Activated naive CD4-positive, alpha-beta T cell treated with anti-CD3 and anti-CD28 coated beads, Interleukin-2, amount 50 U/mL, for 16 hours (primary cell): ENCODE results near the gene FAM171A1.

Source experiments
- DNase-seq: peaks from one replicate; pipeline ENCODE4 v3.0.0-alpha.2; 2020

The FAM171A1 gene

GRCh38 chr10:15373199-15373598 lies 2.1 kb upstream of the FAM171A1 start:
- DNase-seq, result no peak

DNA sequence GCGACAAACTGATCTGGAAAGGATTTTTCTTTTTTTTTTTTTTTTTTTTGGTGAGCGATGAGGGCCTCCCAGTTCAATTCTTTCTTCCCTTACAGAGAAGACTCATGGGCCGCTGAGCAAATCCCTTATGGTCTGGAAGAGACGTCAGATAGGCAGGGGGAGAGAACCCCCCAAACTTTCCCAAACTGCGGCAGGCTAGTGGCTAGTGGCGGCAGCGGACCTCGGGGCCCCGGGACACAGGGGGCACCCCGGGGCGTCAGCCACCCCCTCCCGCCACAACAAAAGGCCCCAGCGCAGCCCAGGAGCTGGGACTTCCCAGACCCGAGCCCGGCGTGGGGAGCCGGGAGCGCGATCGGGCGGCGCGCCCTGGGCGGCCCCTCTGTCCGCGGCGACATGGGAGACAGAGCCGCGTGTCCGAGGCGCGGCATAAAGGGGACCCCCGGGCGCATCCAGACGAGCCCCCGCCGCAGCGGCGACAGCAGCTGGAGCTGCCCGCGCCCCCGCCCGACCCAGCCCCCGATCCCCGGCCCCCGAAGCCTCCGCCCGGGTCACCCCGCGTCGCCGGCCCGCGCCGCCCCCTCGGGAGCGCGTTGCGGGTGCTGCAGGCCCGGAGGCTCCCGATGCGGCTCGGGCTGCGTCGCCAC lies 755 bp downstream of the FAM171A1 start:
- DNase-seq, result peak; percentile 20

DNA sequence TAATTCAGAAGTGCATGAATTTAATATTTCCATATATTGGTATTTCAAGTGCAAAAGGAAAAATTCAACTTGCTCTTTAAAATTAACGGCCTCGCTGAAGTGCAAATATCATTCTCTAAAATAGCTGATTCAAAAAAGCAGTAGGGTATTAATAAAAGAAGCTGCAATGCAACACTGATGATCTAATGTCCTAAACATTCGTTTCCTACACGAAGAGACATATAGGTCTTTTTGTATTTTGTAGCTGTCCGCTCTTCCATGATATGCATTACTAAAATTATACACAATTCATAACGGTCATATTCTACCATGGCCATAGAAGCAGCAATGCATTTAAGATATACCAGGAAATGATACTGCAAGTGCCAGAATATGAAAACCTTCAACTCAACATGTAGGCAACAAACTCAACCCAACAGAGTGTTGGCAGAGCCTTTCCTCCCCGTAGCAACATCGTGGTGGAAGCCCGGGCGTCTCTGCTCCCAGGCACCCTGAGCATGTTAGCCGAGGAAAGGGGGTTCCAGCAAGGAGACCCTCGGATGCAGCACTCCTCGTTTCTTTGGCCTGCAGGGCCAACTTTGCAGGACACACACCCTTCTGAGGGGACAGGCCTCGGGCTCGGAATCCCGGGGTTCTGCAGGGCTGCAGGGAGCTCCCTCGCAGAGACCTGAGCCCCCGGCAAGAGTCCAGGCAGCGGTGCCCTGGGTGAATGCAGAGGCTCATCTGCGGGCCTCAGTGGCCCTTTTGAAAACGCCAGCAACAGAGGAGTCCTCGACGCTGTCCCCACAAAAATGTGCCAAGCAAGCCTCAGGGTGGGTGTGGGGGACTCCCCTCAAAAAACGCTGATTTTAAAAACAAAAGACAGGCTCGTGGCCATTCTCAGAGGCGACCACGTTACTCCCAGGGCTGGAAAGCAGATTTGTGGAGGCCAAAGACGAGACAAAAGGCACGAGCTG lies 1.6 kb downstream of the FAM171A1 start:
- no peak for DNase-seq

DNA sequence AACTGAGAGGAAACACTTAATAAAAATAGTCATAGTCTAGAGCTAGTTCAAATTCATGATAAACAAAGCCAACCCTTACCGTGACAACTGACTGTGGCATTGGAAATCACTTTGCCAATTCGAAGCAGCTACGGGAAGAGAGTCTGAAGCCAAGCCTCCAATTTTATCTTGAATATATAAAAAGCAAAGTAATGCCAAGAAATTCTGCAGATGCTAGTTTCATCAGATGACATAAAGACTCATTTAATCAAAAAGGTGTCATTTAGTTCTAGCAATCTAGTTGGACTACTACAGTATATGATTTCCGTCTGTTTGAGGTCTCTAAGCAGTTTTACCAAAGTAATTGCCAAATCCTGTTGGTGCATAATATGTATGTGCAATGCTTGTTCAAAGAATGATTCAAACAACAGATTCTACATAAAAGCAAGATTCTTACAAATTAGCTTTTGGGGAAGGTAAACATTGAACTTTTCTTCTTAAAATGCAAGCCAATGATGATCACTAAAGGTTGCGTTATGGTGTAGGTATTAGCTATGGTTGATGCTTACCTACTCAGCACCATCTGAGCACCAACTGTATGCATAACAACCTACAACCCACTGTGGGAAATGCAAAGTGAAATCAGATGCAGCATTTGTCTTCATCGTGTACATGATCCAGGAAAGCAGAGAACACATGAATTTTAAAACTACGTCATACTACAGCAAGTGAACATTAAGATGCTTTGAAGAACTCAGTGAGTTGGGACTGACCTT lies 2.8 kb downstream of the FAM171A1 start:
- DNase-seq, result no peak

- no peak for DNase-seq
These were observed 3.6 kb downstream of the FAM171A1 start for GRCh38 chr10:15367296-15368085.

DNA sequence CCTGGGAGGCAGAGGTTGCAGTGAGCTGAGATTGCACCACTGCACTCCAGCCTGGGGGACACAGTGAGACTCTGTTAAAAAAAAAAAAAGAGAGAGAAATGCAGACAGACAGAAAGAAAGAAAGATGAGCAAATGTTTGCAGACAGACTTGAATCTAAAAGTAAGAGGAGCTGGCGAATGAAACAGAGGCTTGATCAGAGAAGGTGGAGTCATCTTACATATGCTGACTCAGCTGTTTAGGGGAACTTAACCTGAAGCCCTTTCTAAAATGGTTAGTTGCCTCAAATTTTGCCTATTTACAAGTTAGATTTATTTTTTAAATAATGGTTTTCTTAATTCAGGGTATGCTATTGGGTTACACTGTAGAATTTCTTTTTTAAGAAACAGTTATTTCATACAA lies 5.4 kb downstream of the FAM171A1 start:
- DNase-seq, result no peak

DNA sequence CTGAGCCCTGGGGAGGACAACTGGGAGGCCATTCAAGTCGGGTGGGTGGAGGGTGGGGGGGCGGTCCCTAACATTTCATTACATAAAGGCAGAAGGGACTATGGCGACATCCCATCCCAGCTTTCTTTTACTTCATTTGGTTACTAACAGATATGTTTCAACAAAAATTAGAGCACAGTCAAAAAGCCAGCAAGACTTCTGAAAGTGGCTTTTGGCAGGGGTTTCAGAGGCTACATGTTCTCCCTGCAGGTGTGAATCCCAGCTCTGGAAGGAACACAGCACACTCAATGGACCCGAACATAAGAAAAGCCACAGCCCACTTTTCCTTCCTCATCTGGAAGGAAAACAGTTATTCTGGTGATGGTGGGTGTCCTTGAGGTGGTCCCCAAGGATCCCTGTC lies 7.1 kb downstream of the FAM171A1 start:
- DNase-seq, result no peak

- DNase-seq, result no peak
These were observed 8.1 kb downstream of the FAM171A1 start for GRCh38 chr10:15363031-15363430.

DNA sequence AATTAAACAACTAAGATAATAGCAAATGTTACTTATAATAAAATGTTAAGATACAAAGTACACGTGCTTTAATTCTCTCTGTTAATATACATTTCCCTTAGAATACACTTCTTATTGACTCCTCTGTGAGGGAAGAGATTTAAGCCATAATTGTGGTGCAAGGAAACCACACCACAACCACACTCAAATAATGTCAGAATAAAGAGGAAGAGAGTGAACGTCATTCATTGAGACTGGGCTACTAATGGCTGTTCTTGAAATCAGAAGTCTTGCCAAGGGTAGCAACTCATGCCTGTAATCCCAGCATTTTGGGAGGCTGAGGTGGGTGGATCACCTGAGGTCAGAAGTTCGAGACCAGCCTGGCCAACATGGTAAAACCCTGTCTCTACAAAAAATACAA lies 10.0 kb downstream of the FAM171A1 start:
- DNase-seq, result no peak

GRCh38 chr10:15360566-15360965 lies 10.5 kb downstream of the FAM171A1 start:
- DNase-seq, result no peak

DNA sequence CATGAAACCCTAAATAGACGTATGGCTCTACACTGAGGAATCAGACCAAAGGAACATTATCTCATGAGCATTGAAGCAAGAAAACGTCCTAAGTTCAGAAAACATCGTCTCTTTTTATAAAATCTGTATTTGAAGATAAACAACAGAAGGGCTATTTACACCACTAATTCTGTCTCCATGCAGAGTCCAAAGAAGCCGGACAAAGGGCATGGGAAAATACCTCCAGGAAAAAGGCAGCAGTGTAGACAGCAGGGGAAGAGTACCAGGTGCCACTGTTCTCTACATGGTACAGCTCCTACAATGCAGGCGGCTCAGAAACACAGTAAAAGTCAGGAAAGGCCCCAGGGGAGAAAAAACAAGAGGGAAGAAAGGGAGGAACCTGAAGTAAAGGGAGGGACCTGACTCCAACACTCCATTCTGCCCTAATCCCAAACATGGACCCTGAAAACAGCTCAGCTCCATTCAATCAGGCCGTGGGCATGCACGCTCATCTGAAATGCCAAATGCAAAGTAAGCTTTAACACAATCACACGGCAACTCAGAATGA lies 17.5 kb downstream of the FAM171A1 start:
- DNase-seq, result no peak

- DNase-seq, result no peak
These were observed 18.3 kb downstream of the FAM171A1 start for GRCh38 chr10:15352836-15353235.

- DNase-seq, result no peak
These were observed 18.9 kb downstream of the FAM171A1 start for GRCh38 chr10:15352201-15352600.

- no peak for DNase-seq
These were observed 19.8 kb downstream of the FAM171A1 start for GRCh38 chr10:15351099-15351820.

DNA sequence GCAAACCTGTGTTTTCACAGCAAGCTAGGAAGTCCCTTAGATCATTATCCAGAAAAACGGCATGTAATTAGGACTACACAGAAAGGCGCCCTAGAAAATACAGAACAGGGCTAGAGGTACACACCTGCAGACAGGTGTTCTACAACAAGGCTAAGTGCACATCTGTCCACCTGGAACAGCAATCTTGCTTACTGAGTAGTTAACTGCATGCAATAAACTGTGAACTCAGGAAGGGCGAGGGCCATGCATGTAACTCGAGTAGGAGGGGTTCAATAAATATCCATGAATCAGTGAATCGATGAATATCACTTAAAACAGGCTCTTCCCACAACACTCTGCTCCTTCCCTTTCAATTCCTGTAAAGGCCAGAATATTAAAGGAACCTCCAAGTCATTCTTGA lies 22.0 kb downstream of the FAM171A1 start:
- no peak for DNase-seq

DNA sequence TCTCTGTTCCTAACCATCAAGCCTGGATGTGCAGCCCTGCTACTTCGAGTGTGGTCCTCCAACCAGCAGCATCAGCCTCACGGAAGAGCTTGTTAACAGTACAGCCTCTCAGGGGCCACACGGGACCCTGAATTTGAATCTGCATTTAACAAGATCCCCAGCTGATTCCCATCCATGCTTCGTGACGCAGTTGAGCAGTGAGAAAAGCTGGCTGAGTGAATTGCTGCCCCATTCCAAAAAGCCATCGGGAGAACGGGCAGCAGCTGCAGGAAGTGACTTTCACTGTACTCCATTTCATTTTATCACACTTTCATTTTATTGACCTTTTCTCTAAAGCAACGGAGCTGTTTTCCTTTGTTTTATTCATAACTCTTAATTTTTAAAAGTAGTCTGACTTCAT lies 22.5 kb downstream of the FAM171A1 start:
- no peak for DNase-seq

- no peak for DNase-seq
These were observed 23.9 kb downstream of the FAM171A1 start for GRCh38 chr10:15347150-15347549.

DNA sequence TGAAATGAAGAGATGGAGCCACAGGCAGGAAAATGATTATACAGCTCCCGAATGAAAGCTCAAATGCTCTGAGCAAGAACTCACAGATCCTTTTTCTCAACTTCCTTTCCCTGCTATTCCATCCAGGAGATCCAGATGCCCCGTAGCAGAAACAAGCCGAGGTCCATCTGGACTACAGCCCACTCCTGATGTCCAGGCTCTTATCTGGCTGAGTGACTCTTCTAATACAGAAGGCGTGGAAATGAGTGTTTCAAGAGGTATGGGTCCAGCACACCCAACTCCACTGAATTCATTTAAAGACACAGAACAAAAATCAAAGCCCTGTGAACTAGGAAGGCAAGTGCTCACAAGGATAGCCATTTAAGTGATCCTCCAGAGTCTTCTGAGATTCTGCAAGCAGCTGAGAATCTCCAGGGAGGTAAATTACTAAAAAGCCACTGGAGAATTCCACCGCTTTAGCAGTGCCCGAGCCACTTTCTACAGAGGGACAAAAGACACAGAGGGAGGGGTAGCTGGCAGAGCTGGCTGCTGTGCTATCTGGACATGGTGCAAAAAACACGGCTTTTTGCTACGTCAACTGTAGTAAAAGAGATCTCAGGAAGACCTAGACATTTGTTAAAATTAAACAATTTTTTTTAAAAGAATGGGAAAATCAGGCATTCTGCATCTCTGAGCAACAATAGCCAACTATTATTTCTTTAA lies 24.5 kb downstream of the FAM171A1 start:
- no peak for DNase-seq

DNA sequence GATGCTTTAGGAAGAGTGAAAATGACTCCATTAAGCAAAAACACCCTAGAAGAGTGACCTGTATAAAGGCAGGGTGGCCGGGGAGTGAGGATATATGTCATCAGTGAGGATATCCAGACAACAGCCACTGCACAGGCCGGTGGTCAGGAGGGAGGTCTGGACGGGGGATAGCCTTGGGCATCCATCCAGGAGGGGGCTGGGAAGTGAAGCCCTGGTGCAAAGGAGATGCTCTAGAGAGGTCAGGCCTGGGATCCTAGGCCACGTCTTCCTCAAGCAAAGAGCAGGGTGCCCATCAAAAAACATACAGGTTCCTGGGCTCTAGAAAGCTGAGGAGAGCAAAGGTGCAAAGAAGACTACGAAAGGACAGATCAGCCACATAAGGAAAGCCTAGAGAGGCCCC lies 25.6 kb downstream of the FAM171A1 start:
- DNase-seq, result no peak

- no peak for DNase-seq
These were observed 26.2 kb downstream of the FAM171A1 start for GRCh38 chr10:15344876-15345285.

DNA sequence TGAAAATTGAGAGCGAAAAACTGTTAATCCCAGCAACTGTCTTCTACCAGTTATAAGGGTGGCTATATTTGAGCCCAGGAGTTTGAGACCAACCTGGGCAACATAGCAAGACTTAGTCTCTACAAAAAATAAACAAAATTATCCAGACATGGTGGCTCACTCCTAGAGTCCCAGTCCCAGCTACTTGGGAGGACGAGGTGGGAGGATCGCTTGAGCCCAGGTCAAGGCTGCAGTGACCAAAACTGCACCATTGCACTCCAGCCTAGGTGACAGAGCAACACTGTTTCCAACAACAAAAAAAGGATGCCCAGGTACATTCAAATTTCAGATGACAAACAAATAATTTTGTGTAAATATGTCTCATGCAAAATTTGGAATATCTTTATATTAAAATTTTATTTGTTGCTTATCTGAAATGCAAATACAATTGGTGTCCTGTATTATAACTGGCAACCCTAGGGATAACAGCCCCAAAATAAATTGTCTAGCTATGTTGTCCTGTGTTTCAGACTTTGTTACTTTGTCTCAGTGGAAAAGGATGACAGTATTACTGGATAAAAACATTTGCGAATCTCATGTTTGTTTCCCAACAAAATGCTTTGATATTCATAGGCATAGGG lies 26.7 kb downstream of the FAM171A1 start:
- no peak for DNase-seq
